ENCODE measurements around the gene SNX18. TPM values are rescaled to one million over a fixed set of nuclear protein-coding genes. Genes with fewer than 3 reads are reported as not detected.
A peak's percentile ranks its signal among the peaks of the same experiment; 100 is the strongest.
"Not testable (repeated sequence)": the region's sequence is repeated elsewhere in the genome, so short reads cannot be mapped to it uniquely, and the experiment has no call there.

The SNX18 gene
- total and polyA plus RNA-seq, 2 experiments from 2014 or later = 8.7 to 120 TPM

DNA sequence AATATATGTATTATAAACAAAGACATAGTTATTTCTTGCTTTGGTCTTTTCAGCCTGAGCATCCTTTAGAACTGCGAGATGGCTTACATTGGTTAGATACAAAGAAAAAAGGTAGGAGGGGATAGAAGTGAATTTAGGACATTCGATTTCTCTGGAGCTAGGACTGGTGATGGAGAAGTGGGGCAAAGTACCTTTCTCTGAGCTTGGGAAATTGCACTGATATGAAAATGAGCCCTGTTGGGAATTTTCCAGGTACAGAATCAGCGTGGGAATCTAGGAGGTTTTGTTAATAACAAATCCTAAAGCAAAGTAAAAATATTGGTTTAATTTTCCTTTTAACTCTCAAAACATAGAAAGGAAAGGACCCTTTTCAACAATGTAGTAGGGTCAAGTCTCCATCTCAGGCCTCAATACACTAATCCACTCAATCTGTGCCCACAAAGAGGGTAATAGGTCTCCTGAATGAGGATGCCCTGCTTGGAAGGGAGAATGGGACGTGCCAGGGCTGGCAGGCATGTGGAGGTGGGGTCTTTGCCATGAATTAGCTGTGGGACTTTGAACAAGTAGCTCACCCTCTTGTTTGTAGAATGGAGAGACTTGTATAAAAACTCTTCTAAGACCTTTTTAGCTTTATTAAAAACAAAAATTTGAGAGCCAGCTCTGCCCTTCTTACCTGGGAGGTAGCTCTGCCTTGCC is 17.7 kb downstream of the SNX18 start:
- no peaks in the 10 kb centered on the region for H3K27me3 ChIP-seq
- H3K4me1 ChIP-seq (ENCODE audit: low read depth) = peaks cover 38% of the 10 kb centered on the region
- H3K36me3 ChIP-seq = no peaks in the 10 kb centered on the region
- TF ChIP-seq, protein P1, sequence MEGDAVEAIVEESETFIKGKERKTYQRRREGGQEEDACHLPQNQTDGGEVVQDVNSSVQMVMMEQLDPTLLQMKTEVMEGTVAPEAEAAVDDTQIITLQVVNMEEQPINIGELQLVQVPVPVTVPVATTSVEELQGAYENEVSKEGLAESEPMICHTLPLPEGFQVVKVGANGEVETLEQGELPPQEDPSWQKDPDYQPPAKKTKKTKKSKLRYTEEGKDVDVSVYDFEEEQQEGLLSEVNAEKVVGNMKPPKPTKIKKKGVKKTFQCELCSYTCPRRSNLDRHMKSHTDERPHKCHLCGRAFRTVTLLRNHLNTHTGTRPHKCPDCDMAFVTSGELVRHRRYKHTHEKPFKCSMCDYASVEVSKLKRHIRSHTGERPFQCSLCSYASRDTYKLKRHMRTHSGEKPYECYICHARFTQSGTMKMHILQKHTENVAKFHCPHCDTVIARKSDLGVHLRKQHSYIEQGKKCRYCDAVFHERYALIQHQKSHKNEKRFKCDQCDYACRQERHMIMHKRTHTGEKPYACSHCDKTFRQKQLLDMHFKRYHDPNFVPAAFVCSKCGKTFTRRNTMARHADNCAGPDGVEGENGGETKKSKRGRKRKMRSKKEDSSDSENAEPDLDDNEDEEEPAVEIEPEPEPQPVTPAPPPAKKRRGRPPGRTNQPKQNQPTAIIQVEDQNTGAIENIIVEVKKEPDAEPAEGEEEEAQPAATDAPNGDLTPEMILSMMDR (IDR thresholded peaks at IDR 0.05; ENCODE audit: low read depth, low read length) = no peak
- H3K9me3 ChIP-seq (ENCODE audit: low read depth) = no peaks in the 10 kb centered on the region
- no peak overlapping the region for H3K4me3 ChIP-seq
- DNase-seq (ENCODE audit: low read depth in 1 of 2, low spot score in 1 of 2) = no peak
- H3K27ac ChIP-seq = peak overlapping the region; percentile 90

DNA sequence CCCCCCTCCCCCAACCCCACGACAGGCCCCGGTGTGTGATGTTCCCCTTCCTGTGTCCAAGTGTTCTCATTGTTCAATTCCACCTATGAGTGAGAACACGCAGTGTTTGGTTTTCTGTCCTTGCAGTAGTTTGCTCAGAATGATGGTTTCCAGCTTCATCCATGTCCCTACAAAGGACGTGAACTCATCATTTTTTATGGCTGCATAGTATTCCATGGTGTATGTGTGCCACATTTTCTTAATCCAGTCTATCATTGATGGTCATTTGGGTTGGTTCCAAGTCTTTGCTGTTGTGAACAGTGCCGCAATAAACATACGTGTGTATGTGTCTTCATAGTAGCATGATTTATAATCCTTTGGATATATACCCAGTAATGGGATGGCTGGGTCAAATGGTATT is 18.8 kb downstream of the SNX18 start:
- not testable (repeated sequence) for H3K36me3 ChIP-seq; DNase-seq (ENCODE audit: low read depth in 1 of 2, low spot score in 1 of 2); H3K27me3 ChIP-seq

DNA sequence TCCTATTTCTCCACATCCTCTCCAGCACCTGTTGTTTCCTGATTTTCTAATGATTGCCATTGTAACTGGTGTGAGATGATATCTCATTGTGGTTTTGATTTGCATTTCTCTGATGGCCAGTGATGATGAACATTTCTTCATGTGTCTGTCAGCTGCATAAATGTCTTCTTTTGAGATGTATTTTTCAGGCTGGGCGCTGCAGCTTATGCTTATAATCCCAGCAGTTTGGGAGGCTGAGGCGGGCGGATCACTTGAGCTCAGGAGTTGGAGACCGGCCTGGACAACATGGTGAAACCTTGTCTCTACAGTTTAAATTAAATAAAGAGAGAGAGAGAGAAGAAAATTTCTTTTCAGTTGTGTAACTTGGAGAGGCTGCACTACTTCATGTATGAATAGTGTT is 19.3 kb downstream of the SNX18 start:
- H3K9me3 ChIP-seq (ENCODE audit: low read depth); H3K27ac ChIP-seq; H3K27me3 ChIP-seq; H3K36me3 ChIP-seq; H3K4me3 ChIP-seq; DNase-seq (ENCODE audit: low read depth in 1 of 2, low spot score in 1 of 2): not testable (repeated sequence)
- H3K4me1 ChIP-seq (ENCODE audit: low read depth) = peaks cover 34% of the 10 kb centered on the region

More for the DNA sequence above, 18.8 kb downstream of the SNX18 start:
- peaks cover 35% of the 10 kb centered on the region for H3K4me1 ChIP-seq (ENCODE audit: low read depth)
- H3K4me3 ChIP-seq; H3K27ac ChIP-seq; H3K9me3 ChIP-seq (ENCODE audit: low read depth): not testable (repeated sequence)

DNA sequence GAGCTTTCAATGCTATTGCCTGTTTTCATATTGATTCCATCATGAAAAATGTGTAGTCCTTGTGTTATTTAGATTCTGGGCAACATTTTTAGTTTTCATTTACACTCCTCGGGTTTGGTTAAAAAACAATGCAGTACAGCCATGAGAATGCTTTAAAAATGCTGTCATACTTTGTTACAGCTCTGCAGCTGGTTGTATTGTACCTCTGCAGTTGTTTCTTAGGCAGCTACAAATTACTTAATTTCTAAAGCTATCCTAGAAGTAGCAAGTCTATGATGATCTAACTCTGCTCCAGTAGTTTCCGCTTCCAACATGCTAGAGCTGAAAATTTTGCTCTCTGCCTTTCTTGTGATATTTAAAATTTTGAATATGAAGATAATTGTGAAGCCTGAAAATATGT is 20.2 kb downstream of the SNX18 start:
- no peaks in the 10 kb centered on the region for H3K9me3 ChIP-seq (ENCODE audit: low read depth)
- DNase-seq (ENCODE audit: low read depth in 1 of 2, low spot score in 1 of 2) = no peak
- no peaks in the 10 kb centered on the region for H3K36me3 ChIP-seq
- no peaks in the 10 kb centered on the region for H3K27me3 ChIP-seq
- H3K4me1 ChIP-seq (ENCODE audit: low read depth) = peaks cover 25% of the 10 kb centered on the region
- TF ChIP-seq, protein P1 (IDR thresholded peaks at IDR 0.05; ENCODE audit: low read depth, low read length) = no peak
- H3K27ac ChIP-seq = no peak overlapping the region
- no peak overlapping the region for H3K4me3 ChIP-seq

DNA sequence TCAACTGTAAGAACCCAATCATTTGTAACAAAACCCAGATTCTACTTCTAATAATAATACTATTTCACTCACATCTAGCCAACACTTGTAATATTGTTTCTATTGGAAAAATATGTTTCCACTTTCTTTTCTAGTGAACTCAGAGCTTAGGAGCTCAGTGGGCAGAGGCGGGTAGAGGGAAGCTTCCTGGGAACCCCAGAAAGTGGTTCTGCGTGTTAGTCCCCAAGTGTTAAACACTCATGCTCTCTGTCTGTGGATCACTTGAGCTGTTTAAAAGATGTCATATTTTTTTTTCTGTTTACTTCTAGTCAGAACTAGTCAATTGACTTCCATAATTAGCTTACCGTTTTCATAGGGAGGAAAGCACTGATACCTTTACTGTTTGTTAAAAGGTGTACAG is 20.6 kb downstream of the SNX18 start:
- Histone ChIP-seq H3K9me3 (ENCODE audit: low read depth) (no peaks in the 10 kb centered on the region), H3K4me3 (no peak overlapping the region), H3K36me3 (no peaks in the 10 kb centered on the region), H3K4me1 (ENCODE audit: low read depth) (peaks cover 21% of the 10 kb centered on the region), H3K27me3 (no peaks in the 10 kb centered on the region), H3K27ac (no peak overlapping the region)
- TF ChIP-seq, protein P1 (IDR thresholded peaks at IDR 0.05; ENCODE audit: low read depth, low read length) = no peak
- DNase-seq (ENCODE audit: low read depth in 1 of 2, low spot score in 1 of 2) = no peak

DNA sequence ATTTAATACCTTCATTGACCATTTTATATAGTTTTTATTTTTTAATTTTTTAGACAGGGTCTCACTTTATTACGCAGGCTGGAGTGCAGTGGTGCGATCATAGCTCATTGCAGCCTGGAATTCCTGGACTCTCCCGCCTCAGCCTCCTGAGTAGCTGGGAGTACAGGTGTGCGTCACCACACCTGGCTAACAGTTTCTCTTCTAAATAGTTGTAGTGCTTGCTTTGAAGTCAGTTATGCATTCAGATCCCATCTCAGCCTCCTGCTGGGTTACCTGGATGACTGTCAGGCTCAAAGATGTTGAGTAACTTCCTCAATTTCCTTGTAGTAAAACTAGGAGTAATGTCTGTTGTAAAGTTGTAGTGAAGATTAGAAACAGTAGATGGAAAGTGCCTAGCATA is 21.4 kb downstream of the SNX18 start:
- Histone ChIP-seq H3K27me3 (no peaks in the 10 kb centered on the region), H3K4me3 (no peak overlapping the region), H3K4me1 (ENCODE audit: low read depth) (peaks cover 12% of the 10 kb centered on the region), H3K9me3 (ENCODE audit: low read depth) (no peaks in the 10 kb centered on the region), H3K27ac (no peak overlapping the region), H3K36me3 (no peaks in the 10 kb centered on the region)
- TF ChIP-seq, protein P1 (IDR thresholded peaks at IDR 0.05; ENCODE audit: low read depth, low read length) = no peak
- no peak for DNase-seq (ENCODE audit: low read depth in 1 of 2, low spot score in 1 of 2)

Measured in cardiac muscle cell (in vitro differentiated cells and primary cell).